ENCODE results near the gene RNF180.
"Not testable (repeated sequence)": the region's sequence is repeated elsewhere in the genome, so short reads cannot be mapped to it uniquely, and the experiment has no call there.

RNF180 gene

DNA sequence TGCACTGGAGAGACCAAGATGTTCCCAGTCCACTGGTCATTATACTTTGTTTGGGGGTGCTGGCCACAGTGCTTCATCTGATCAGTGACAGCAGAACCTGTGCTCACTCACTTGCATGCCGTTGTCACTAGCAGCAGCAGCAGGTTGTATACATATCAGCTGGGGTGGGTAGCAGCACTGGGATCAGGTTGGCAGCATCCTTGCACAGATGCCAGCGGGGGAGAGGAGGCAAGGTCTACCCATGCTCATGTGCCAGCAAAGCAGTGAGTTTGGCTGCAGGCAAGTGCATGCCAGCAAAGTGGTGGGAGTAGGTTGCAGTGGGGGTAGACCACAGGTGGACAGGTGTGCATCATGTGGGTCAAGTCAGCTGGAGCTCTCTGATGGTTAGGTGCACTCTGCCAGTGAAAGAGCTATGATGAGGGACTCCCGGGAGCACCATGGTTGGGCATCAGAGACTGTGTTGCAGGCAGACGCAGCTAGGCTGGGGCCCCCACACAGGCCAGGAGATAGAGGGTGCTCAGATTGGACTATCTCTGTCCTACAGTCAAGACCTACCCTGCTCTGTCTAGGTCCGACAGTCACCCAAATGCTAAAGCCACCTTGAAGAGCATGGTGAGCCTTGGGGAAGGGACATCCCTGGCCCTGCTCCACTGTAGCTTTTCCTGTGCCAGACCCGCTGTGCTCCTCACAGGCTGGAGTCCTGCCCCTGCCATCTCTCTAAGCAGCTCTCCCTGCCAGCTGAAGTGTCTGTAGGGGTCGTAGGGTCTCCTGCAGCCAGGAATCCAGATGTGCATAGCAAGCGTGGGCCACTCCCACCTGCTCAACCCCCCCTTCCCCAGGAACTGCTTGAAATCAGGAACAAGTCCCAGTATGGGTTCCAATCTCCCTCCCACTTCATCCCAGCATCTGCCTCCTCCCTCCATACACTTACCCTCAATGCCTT, 119.8 kb downstream of the RNF180 start:
- DNase-seq (ENCODE audit: low read depth) = no peak

DNA sequence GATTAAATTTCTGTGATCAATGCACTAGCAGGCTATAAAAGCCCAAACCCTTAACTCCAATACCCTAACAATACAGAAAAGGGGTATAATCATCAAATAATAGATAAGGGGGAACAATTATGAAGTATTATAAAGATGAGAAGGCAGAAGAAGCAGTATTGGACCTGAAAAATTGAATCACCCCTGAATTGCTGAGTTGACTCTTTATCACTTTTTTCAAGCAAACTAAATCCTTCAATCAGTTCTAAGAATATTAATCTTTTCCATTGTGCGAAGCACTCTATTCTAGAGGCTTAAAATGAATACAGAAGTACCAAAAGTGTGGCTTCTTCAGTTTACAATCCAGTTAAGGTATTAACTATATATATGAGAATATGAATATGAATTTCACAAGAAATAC, 120.7 kb downstream of the RNF180 start:
- no peak for DNase-seq (ENCODE audit: low read depth)

DNA sequence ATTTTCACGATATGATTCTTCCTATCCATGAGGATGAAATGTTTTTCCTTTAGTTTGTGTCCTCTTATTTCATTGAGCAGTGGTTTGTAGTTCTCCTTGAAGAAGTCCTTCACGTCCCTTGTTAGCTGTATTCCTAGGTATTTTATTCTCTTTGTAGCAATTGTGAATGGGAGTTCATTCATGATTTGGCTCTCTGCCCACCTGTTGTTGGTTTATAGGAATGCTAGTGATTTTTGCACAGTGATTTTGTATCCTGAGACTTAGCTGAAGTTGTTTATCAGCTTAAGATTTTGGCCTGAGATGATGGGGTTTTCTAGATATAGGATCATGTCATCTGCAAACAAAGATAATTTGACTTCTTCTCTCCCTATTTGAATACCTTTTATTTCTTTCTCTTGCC, 122.9 kb downstream of the RNF180 start:
- not testable (repeated sequence) for DNase-seq (ENCODE audit: low read depth)

DNA sequence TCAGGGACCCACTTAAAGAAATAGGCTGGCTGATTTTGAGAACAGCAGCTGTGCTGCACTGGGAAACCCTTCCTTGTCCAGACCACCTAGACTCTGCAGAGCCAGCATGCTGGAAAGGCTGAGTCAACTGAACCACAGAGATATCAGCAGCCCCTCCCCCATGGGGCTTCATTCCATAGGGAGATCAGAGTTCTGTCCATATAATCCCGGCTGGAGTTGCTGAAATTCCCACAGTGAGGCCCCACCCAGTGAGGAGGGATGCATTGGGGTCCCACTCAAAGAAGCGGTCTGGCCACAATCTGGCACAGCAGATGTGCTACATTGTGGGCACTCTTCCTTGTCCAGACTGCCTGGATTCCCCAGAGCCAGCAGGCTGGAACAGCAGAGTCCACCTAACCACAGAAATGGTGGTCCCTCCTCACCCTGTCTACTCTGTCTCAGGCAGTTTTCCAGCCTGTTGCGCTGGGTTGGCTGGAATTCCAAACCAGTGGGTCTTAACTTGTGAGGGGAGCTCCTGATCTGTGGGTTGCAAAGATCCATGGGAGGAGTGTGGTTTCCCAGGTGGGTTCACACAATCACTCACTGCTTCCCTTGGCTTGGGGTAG, 127.1 kb downstream of the RNF180 start:
- DNase-seq (ENCODE audit: low read depth) = peak; percentile 54

DNA sequence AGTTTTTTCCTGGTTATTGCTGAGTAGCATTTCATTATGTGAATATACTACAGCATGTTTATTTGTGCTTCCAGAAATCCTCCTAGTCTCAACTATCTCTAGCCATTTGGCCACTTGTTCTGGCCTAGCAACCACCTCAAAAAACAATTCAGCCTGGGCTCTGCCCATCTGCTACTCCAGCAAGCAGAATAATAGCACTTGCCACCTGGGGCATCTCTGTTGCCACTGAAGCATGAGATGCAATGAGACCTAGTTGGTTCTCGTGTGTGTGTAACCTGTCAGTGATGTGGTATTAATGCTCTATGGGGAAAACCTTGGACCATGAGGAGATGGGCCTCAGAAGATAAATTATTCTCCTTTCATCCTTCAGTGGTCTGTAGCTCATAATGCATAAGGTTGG, 129.5 kb downstream of the RNF180 start:
- DNase-seq (ENCODE audit: low read depth) = no peak

DNA sequence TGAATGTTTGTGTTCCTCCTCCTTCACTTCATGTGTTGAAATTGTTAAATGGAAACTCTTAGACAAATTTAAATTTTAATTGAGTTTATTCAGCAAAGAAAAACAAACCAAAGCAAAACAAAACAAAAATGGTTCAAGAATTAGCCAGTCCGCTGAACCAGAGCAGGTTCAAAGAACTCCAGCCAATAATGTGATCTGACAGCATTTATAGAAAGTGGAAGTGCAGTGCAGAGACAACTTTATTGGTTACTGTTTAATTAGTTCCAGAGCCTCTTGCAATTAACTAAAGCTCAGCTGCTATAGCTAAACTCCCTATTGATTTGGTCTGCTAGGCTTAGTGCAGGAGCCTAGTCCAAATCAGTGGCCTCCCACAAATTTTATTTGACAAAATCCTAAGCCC, 132.9 kb downstream of the RNF180 start:
- DNase-seq (ENCODE audit: low read depth) = no peak

DNA sequence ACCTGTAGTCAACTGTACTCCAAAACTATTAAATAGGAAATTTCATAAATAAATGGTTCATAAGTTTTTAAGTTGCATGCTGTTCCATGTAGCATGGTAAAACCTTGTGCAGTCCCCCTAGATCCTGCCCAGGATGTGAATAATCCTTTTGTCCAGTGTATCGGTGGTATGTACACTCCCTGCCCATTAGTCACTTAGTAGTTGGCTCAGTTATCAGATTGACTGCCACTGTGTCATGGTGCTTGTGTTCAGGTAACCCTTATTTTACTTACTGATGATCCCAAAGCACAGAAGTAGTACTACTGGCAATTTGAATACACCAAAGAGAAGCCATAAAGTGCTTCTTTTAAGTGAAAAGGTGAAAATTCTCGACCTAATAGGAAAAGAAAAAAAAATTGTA, 134.2 kb downstream of the RNF180 start:
- DNase-seq (ENCODE audit: low read depth) = no peak

DNA sequence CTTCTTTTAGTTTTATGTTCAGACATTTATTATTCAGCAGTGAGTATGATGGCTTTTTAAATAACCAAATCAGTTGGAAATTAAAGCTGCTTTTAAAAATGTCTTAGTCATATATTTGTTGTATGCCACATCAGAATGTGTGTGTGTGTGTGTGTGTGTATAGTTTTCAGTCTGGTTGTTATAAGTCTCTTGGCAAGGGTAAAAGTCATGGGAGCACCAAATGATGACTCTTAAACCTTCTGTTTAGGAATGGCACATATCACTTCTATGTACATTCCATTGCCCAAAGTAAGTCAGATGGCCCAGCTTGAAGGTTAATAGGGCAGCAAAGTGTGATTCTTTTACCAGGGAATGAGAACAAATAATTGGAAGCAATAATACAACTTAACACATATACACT, 135.9 kb downstream of the RNF180 start:
- no peak for DNase-seq (ENCODE audit: low read depth)

DNA sequence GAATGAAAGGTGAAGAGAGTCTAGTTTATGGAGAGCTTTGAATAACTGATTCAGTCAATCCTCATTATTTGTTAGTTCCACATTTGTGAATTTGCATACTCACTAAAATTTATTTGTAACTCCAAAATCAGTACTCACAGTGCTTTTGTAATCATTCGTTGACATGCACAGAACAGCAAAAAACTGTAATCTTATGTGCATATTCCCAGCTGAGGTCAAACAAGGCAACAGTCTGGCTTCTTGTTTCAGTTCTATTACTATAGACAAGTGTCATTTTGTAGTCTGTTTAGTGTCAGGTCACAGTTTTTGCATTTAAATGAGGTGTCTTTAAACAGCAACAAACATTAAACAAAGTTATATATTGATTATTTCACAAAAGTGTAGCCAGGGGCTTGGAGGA, 142.5 kb downstream of the RNF180 start:
- no peak for DNase-seq (ENCODE audit: low read depth)

DNA sequence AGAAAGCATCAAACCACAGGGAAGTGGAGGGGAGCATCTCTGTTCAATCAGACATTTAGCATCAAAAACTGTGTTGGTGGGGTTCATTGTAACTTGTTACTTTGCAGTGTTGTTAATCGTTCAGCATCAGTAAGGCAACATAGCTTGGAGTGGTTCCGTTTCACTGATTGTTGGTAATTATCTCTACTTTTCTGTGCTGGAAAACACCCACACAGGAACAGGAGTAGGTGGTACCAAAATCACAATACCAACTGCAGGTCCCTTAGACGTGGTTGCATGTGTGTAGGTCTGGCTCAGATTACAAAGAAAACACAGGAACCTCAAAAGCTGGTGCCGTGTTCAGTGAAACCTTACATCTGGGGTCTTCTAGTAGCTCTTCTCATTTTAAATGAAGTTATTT, 146.8 kb downstream of the RNF180 start:
- no peak for DNase-seq (ENCODE audit: low read depth)

DNA sequence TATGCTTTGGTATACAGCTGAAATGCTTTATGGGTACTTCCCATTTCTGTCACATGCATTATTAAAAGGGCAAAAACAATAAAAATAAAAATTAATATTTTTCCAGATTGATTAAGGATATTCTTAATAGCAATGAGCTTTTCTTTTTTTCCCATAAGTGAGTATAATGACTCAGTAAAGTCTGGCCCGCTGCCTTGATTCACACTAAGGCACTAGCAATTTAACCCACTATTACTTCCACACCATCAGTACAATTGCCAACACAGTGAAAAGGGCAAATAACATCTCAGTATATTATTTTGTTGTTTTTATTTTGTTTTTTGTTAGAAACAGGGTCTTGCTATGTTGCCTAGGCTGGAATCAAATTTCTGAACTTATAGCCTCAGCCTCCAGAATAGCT, 150.1 kb downstream of the RNF180 start:
- no peak for DNase-seq (ENCODE audit: low read depth)

DNA sequence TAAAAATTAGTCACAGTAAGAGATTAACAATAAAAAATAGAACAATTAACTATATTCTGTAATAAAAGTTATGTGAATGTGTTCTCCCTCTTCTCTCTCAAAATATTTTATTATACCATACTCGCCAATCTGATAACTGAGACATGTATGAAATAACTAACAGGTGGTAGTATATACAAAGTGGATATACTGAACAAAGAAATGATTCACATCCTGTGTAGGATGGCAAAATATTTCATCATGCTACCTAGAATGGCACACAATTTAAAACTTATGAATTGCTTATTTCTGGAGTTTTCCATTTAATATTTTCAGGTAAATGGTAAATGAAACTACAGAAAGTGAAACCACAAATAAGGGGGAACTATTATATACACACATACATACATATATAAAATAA, 152.5 kb downstream of the RNF180 start:
- no peak for DNase-seq (ENCODE audit: low read depth)

DNA sequence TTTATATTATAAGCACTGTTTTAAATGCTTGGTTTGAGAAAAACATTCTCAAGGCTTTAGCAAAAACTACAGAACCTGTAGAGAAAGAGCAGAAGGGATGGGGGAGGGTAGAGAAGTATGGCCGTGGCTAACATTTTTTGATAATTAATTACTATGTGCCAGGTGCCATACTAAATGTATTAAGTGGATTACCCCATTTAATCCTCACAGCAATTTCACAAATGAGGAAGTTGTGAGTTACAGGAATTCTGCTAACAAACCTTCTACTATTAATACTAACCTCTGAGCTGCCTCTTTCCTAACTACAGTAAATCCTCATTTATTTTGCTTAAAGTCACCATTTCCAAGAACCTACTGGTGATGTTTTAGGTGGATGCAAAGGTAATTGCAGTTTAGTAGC, 157.9 kb downstream of the RNF180 start:
- DNase-seq (ENCODE audit: low read depth) = no peak

DNA sequence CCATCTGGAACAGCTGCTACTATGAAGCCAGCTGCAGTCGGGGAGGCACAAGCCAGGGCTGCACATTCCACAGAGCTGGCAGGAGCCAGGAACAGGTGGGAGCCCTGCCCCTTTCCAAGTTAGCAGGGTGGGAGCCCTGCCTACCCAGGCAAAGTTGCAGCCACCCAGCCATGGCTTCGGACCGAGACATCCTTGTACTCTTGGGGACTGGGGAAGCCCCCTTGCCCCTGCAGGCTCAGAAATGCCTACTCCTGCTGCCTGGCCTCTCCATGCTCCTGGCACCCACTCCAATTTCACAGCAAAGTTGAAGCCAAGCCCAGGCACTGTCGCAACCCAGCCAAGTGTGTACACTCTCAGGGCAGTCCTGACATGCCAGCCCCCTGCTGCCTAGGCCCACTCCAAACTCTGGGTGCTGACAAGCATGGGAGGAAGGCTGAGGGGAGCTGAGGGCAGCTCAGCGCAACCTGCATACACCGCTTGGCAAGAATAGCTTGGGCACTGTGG, 165.1 kb downstream of the RNF180 start:
- no peak for DNase-seq (ENCODE audit: low read depth)

DNA sequence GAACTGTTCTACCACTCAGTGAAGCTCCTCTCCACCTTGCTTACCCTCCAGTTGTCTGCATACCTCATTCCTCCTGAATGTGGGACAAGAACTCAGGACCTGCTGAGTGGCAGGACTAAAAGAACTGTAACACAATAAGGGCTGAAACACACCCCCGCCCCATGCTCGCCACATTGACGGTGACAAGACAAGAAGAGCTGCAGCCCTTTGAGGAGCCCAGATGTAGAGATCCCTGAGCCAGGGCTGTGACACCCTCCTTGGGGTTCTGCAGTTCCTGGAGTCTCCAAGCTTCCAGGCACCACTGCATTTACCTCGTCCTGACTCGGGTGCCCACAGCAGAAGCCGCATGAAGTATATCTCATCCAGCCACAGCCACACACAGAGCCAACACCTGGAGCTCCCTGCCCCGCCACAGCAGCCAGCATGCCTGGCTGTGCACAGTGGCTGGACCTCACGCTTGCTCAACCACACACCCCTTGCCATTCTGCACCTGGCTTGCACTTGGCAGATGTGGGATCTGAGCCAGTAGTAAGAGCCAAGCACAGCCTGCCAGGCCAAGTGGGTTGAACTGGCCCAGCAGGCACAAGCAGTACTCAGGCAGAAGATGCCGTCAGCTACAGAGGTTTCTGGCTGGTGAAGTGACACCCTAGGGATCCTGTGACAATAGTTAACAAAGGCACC, 166.1 kb downstream of the RNF180 start:
- DNase-seq (ENCODE audit: low read depth) = no peak

DNA sequence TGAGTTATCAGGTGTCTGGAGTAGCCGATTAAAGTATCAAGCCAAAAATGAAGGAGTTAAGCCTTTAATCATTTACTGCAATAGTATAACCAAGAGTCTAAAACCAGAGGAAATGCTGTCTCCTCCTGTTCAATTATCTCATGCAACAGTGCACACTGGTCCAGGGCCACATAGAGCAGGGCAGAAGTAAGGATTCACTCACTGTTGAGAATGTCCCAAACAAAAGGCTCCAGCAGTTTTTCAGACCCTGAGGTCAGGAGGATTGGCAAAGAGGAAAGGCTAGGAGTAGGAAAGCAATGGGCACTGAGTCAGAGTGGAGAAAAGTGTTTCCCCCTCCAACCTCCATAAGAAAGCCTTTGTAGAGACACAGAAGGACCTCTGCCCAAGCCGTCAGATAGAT, 168.2 kb downstream of the RNF180 start:
- DNase-seq (ENCODE audit: low read depth) = no peak

DNA sequence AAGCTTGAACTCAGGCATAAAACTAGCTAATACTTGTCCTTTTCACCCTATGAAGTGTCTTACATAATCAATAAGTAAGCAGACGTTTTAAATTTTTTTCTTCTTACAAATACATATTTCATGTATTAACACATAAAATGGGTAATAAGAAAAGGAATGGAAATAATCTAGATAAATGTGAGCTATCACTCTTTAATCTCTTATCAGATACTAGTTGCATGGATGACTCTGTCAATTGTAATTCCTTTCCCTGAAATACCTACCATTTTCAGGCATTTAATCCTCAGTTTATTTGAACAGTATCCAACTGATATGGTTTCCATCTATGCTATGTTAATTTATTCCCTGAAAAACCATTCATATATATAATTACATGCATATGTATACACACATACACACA, 174.1 kb downstream of the RNF180 start:
- DNase-seq (ENCODE audit: low read depth) = peak; percentile 1

DNA sequence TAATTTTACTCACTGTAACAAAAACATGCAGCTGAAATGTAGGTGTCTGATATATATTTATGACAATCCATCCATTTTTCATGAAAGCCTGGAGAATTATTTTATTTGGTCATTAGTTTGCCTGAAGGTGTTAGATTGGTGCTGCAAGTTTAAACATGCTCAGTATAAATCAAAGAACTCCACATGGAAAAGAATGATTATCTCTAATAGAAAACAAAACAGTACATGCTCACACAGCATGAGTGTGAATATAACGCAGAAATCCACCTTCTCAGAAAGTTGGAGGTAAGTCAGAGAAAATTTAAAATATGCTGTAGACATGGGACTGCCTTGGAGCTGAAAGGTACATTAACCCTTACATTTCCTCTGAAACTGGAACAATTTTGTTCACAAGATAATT, 174.7 kb downstream of the RNF180 start:
- no peak for DNase-seq (ENCODE audit: low read depth)

DNA sequence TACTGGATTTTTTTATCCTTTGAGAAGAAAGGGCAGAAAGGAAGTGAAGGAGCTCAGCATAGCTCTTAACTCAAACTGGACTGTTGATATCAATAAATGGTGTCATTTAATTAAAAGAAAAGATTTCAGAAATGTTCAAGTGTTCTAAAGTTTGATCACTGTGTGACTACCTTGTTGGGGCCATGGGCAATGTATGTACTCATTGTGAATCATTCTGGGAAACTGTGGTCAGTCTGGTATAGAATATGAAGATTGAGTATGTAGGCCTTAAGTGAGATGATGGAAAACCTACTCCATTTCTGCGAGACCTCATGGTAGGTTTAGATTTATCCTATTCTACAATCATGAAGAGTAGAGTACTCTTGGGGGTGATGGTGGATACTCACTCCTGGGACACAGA, 175.7 kb downstream of the RNF180 start:
- no peak for DNase-seq (ENCODE audit: low read depth)

DNA sequence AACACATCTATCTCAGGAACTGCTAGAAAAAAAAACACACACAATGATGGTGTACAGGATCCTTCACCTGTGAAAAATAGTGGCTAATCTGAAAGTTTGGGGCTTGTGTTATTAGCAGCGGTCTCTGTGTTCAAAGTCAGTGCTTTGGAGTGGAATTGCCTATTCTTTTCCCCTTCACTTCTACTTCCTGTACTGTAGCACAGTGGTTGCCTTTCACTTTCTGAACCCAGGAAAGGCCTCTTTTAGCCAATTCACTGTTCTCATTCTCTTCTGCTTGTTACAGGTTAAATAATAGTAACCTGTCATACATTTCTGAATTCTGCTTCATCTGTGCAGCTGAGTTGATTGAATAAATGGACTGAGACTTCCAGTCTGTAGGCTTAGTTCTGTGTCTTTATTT, 178.9 kb downstream of the RNF180 start:
- no peak for DNase-seq (ENCODE audit: low read depth)

DNA sequence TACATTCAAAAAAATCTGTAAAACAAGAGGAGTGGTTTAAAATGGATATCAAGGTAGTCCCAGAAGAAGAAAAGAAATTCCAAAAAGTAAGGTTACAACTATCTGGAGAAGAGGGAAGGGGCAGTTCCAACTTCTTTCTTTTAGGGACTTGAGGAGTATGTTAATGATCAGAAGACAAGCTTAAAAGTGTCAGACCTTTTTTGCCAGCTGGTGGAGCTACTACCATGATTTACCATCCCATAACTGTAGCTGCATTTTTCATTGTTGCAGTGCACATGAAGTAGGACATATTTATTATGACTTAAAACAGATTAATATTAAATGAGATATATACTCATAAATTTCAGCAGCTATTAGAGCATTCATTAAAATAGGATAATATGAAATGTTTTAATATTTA, 181.7 kb downstream of the RNF180 start:
- no peak for DNase-seq (ENCODE audit: low read depth)

DNA sequence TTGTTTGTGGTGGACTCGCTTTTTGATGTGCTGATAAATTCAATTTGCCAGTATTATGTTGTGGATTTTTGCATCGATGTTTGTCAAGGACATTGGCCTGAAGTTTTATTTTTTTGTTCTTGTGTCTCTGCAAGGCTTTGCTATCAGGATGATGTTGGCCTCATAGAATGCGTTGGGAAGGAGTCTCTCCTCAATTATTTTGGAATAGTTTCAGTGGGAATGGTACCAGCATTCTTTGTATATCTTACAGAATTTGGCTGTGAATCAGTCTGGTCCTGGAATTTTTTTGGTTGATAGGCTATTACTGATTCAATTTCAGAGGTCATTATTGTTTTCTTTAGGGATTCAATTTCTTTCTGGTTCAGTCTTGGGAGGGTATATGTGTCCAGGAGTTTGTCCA, 198.8 kb downstream of the RNF180 start:
- no peak for DNase-seq (ENCODE audit: low read depth)

DNA sequence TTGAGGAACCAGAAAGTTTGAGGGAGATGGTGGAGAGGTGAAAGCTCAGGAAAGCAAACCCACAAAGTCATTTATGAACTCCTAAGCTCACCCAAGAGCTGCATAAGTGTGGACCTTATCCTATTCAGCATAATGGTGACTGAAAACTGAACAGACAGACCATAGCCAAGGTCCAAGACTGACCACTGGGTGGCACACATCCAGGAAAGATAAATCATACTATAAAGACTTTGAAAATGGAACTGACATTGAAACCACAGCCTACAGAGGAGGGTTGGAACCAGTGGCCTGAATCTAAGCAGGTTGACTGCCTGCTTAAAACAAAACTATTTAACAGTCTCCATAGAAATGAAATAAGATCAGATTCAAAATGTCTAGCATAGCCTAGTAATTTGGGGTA, 219.1 kb downstream of the RNF180 start:
- peak; percentile 1 for DNase-seq (ENCODE audit: low read depth)
